Measurements from ENCODE around the gene AHCTF1. TPM values are rescaled to one million over a fixed set of nuclear protein-coding genes. Genes with fewer than 3 reads are reported as not detected.

Gene AHCTF1
- total and polyA plus RNA-seq, 10 of the 15 experiments (the other 5 are each of a cell fraction or from before 2014, with no cell fraction given) = 3.4 to 45.5 (median 17.8) TPM

DNA sequence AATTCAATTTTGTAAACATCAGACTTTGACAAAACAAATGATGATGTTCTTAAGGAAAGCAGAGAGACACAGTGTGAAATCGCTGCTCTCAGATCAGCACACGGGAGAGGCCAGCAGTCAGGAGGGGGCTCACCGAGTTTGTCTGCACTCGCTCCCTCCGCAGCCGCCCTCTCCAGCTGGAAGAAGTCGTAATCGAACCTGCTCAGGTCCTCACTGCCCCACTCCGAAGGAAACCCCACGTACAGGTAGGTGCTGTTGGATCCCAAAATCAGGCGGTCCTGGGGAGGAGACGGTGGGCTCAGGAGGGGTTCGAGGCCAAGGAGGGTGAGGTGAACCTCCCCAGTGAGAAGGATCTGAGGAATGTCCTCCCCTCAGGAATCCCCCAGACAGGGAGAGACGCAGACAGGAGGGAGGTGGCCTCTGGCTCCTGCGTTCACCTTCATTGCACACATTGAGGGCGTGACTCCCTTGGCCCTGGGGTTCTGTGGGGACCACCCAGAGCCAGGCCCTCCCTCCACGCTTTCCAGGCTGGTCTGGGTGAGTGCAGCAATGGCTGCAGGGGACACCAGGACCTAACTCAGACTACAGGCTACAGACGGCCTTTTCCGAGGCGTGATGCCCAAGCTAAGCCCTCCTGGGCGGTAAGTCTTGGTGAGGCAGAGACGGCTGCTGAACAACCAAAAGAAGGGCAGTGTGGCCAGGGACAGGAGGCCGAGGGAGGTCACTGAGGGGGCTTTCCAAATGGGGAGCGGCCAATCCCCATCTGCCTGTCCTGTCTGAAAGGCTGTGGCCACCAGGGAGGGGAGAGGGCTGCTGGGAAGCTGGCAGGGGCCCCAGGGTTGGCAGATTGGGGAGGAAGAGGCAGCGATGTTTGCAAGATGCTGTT is 142.1 kb downstream of the AHCTF1 start:
- ChIA-PET POLR2A (no interaction called here), RAD21 (ENCODE audit: unreplicated experiment) (no interaction called here), CTCF (no interaction called here), SMC1A (ENCODE audit: uncharacterized antibody, unreplicated experiment) (no interaction called here)
- ATAC-seq = no peak; the same call in 2 of the 3 replicates
- H3K9me3 ChIP-seq (replicated peaks; ENCODE audit: control insufficient read depth, insufficient read depth, low read length) = no peaks in the 10 kb centered on the region
- H3K4me3 ChIP-seq = no peak overlapping the region
- H3K9ac ChIP-seq (ENCODE audit: control insufficient read depth, insufficient read depth, low read length) = no peak overlapping the region
- no peak overlapping the region for H3K27ac ChIP-seq (ENCODE audit: control insufficient read depth, insufficient read depth)
- FAIRE-seq = no peak
- no peak overlapping the region; the same call in 1 of the 2 replicates for H2AFZ ChIP-seq (ENCODE audit: control insufficient read depth, low read depth, low read length)
- H3K4me2 ChIP-seq (ENCODE audit: control insufficient read depth, insufficient read depth) = no peak overlapping the region
- DNase-seq (ENCODE audit: low read depth, low spot score) = no peak
- H3K27me3 ChIP-seq (replicated peaks in 1 of 2; ENCODE audit: control insufficient read depth in 2 of 2, insufficient read depth in 2 of 2, low read length in 1 of 2) = no peaks in the 10 kb centered on the region
- H4K20me1 ChIP-seq (ENCODE audit: control insufficient read depth, insufficient read depth) = no peaks in the 10 kb centered on the region
- intact Hi-C loops (cut with micrococcal nuclease; ENCODE audit: unreplicated experiment) = no loop called here
- 63% methylated on average over 25 of the region's 25 CpGs for WGBS (ENCODE audit: insufficient coverage, insufficient replicate concordance, low lambda C conversion rate, missing lambda C conversion rate)
- in situ Hi-C loops (cut with MboI) = no loop called here
- H3K79me2 ChIP-seq (ENCODE audit: control insufficient read depth, insufficient read depth, low read length) = no peaks in the 10 kb centered on the region
- TF ChIP-seq BACH1 (IDR thresholded peaks at IDR 0.05; ENCODE audit: borderline replicate concordance) (no peak), RAD21 (IDR thresholded peaks at IDR 0.05; ENCODE audit: insufficient read depth, low read depth, low read length) (no peak), ZNF207 (IDR thresholded peaks at IDR 0.05; ENCODE audit: borderline replicate concordance) (no peak), MYC (IDR thresholded peaks at IDR 0.05; ENCODE audit: insufficient read depth, insufficient read length, insufficient replicate concordance, low read length, severe bottlenecking) (no peak), SUZ12 (IDR thresholded peaks at IDR 0.05; ENCODE audit: unreplicated experiment) (no peak), EZH2 (IDR thresholded peaks at IDR 0.05; ENCODE audit: borderline replicate concordance, control insufficient read depth, low read depth, low read length) (no peak), DPF2 (IDR thresholded peaks at IDR 0.05) (no peak), SMAD1 (IDR thresholded peaks at IDR 0.05; ENCODE audit: low read depth, partially characterized antibody) (no peak), MYB (IDR thresholded peaks at IDR 0.05; ENCODE audit: borderline replicate concordance, low read depth, low read length) (no peak), IKZF1 (conservative IDR thresholded peaks at IDR 0.05) (no peak), PAX8 (IDR thresholded peaks at IDR 0.05) (no peak), NFYA (IDR thresholded peaks at IDR 0.05; ENCODE audit: borderline replicate concordance, low read depth, low read length) (no peak), EED (IDR thresholded peaks at IDR 0.05; ENCODE audit: low read depth) (no peak), POLR2AphosphoS5 (IDR thresholded peaks at IDR 0.05; ENCODE audit: low read length) (no peak), IKZF2 (IDR thresholded peaks at IDR 0.05) (no peak), ZSCAN29 (IDR thresholded peaks at IDR 0.05) (no peak)
- TF ChIP-seq, protein P1, sequence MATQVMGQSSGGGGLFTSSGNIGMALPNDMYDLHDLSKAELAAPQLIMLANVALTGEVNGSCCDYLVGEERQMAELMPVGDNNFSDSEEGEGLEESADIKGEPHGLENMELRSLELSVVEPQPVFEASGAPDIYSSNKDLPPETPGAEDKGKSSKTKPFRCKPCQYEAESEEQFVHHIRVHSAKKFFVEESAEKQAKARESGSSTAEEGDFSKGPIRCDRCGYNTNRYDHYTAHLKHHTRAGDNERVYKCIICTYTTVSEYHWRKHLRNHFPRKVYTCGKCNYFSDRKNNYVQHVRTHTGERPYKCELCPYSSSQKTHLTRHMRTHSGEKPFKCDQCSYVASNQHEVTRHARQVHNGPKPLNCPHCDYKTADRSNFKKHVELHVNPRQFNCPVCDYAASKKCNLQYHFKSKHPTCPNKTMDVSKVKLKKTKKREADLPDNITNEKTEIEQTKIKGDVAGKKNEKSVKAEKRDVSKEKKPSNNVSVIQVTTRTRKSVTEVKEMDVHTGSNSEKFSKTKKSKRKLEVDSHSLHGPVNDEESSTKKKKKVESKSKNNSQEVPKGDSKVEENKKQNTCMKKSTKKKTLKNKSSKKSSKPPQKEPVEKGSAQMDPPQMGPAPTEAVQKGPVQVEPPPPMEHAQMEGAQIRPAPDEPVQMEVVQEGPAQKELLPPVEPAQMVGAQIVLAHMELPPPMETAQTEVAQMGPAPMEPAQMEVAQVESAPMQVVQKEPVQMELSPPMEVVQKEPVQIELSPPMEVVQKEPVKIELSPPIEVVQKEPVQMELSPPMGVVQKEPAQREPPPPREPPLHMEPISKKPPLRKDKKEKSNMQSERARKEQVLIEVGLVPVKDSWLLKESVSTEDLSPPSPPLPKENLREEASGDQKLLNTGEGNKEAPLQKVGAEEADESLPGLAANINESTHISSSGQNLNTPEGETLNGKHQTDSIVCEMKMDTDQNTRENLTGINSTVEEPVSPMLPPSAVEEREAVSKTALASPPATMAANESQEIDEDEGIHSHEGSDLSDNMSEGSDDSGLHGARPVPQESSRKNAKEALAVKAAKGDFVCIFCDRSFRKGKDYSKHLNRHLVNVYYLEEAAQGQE (IDR thresholded peaks at IDR 0.05; ENCODE audit: low read depth, low read length) = no peak
- TF ChIP-seq, protein P2, sequence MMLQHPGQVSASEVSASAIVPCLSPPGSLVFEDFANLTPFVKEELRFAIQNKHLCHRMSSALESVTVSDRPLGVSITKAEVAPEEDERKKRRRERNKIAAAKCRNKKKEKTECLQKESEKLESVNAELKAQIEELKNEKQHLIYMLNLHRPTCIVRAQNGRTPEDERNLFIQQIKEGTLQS (IDR thresholded peaks at IDR 0.05; ENCODE audit: borderline replicate concordance, extremely low read depth, low read depth, low read length) = no peak
- TF ChIP-seq, protein P3, sequence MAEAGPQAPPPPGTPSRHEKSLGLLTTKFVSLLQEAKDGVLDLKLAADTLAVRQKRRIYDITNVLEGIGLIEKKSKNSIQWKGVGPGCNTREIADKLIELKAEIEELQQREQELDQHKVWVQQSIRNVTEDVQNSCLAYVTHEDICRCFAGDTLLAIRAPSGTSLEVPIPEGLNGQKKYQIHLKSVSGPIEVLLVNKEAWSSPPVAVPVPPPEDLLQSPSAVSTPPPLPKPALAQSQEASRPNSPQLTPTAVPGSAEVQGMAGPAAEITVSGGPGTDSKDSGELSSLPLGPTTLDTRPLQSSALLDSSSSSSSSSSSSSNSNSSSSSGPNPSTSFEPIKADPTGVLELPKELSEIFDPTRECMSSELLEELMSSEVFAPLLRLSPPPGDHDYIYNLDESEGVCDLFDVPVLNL (IDR thresholded peaks at IDR 0.05; ENCODE audit: low read depth, low read length) = no peak
- no peaks in the 10 kb centered on the region for H3K36me3 ChIP-seq (ENCODE audit: control insufficient read depth in 2 of 2, insufficient read depth in 2 of 2, low read length in 1 of 2)
- H3K4me1 ChIP-seq (ENCODE audit: control insufficient read depth, insufficient read depth, low read length) = peaks cover 6% of the 10 kb centered on the region
- BruUV-seq (replicated peaks) = no TSS peak
